GM20431 (cell line): Measurements from ENCODE around the gene KIAA0513.

Experiments
- in situ Hi-C: fragments of 300-500 bp; cut with MseI, MboI; formaldehyde crosslinking; loops from one replicate; pipeline ENCODE4 v1.15.0; 2020; ENCODE audit warnings: low sequenced_read_pairs; ENCODE audit not compliant: unreplicated experiment

Gene KIAA0513

DNA sequence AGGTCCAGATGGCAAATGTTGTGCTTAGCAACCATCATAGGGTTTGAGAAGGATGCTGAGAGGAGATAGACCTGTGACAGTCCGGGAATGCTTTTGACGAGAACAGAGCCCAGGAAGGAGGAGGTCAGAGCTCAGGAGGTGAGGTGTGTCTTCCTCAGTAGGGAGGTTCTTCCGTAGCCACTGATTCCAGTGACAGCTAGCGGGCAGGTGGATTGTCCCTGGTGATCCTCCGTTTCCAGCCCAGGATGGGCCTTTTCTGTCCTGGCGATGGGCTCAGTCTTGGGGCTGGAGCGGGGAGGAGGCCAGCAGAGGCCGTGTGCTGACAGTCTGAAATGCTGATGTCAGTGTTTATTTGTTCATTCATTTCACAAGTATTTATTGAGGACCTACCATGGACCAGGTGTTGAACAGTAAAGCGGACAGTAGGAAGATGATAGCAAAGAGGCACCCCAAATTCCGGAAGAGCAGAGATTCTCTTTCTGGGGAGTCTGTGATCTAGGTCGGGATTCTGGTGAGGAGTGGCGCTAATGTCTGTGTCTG, 38.8 kb downstream of the KIAA0513 start:
- in situ Hi-C loops, result no loop called here

DNA sequence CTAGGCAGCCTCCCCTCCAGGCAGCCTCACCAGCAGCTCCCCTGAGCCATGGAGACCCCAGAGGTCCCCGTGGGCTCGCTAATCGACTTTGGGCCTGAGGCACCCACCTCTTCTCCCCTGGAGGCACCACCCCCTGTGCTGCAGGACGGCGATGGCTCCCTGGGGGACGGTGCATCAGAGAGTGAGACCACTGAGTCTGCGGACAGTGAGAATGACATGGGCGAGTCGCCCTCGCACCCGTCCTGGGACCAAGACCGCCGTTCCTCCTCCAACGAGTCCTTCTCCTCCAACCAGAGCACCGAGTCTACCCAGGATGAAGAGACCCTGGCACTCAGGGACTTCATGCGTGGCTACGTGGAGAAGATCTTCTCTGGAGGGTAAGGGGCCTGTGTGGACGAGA, 39.4 kb downstream of the KIAA0513 start:
- in situ Hi-C loops, result no loop called here

DNA sequence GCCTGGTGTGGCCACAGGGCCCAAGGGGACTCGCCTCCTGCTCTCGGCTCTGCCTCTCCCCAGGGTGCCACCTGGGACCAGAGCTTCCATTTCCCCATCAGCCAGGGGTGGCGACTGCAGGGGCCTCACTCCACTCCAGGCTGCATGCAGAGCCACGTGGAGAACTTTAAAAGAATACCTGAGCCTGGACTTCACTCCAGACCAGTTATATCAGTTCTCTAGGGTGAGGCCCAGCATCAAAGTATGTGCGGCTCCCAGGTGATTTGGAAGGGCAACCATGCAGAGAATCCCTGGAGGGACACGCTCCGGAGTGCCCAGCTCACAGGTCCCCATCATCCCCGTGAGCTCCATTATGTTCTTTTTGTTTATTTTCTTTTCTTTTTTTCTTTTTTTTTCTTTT, 39.8 kb downstream of the KIAA0513 start:
- in situ Hi-C loops, result no loop called here

DNA sequence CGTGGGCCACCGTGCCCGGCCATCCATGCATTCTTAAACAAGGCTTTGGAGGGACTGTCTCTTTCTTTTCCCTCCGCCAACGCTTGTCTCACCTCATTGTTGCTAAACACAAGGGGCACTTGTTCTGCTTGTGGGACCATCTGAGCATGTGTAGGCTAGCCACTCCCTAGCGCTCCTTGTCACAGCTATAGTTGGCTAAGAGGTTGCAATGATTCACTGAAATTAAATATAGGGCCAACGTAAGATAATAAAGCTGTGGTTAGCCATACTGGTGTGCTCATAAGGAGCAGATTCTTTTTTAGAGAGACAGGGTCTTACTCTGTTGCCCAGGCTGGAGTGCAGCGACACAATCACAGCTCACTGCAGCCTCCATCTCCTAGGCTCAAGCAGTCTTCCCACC, 41.2 kb downstream of the KIAA0513 start:
- in situ Hi-C loops, result no loop called here

DNA sequence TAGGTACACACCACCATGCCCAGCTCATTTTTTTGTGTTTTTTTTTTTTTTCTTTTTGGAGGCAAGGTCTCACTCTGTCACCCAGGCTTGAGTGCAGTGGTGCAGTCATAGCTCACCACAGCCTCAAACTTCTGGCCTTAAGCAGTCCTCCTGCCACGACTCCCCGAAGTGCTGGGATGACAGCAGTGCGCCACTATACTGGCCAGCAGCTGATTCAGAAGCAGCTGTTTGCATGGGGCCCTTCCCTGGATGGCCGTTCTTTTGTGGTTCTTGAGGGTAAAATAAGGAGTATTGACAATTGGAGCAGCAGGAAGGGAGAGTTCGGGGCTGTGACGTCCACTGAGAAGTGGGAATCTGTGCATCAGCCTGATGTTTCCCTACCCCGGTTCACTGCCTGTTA, 41.6 kb downstream of the KIAA0513 start:
- in situ Hi-C loops, result no loop called here

DNA sequence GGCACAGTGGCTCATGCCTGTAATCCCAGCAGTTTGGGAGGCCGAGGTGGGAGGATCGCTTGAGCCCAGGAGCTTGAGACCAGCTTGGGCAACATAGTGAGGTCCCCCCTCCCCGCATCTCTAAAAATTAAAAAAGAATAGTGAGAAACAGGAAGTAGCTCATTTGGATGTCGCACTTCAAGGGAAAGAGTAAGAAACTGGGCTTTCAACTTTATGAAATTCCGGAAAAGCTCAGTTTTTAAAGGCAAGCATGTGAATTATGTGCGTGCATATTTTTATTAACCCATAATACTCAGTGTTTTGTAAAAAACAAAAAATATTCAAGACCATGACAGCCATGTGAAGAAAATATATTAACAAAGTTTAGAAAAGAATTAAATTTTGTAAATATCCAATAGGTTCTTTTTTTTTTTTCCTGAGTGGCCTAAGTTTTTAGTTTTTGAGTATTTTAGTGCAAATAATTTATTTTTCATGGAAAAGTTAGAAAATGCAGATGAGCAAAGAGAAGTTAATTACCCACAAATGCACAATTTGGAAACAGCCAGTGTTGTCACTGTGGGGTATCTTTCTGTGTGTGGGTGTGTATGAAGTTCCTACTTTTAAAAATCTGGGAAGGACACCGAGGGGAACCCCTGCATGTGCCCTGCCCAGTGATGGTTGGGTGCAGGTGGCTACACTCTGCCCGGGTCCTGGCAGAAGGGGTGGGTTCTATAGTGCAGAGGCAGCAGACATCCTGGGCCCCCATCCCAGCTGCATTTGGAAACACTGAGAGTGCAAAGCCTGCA, 44.7 kb downstream of the KIAA0513 start:
- in situ Hi-C loops, result no loop called here

DNA sequence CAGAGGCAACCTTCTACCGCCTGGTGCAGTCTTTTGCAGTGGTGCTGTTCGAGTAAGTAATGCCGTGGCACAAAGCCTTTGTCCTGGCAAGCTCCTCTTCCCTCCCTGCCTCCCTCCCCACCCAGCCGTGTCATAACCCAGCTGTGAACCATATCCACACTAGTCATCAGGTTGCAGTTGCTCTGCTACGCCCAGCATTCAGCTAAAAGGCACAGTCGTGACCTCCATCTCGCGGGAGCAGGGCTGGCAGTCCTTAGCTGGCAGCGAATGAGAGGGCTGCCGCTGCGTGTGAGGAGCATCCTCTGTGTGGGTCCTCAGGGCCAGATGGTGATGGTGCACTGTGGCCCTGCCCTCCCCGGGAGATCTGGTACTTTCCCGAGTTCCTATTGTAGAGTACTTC, 45.4 kb downstream of the KIAA0513 start:
- in situ Hi-C loops, result no loop called here

DNA sequence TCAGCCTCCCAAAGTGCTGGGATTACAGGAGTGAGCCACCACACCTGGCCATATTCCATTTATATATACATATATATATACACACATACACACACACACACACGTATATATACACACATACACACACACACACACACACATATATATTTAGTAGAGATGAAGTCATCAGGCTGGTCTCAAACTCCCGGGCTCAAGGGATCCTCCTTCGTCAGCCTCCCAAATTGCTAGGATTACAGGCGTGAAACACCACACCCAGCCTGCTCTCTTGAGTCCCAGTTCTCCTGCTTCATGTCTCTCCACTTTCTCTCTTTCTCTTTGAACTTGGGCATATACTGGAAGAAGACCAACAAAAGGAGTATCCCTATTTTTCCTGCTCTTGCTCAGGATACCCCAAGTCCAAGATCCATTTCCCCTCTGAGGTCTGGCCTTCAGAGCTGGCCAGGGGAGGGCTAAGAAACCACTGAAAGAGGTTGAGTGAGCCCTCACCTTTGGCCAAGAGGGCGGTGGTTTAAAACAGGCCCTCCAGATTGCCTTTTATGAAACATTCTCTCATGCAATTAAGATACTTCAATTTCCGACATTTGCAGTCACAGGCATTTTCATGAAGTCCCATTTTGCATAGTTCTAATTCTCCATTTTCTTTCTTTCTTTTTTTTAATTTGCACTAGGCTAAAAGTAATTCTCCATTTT, 46.8 kb downstream of the KIAA0513 start:
- in situ Hi-C loops, result no loop called here

DNA sequence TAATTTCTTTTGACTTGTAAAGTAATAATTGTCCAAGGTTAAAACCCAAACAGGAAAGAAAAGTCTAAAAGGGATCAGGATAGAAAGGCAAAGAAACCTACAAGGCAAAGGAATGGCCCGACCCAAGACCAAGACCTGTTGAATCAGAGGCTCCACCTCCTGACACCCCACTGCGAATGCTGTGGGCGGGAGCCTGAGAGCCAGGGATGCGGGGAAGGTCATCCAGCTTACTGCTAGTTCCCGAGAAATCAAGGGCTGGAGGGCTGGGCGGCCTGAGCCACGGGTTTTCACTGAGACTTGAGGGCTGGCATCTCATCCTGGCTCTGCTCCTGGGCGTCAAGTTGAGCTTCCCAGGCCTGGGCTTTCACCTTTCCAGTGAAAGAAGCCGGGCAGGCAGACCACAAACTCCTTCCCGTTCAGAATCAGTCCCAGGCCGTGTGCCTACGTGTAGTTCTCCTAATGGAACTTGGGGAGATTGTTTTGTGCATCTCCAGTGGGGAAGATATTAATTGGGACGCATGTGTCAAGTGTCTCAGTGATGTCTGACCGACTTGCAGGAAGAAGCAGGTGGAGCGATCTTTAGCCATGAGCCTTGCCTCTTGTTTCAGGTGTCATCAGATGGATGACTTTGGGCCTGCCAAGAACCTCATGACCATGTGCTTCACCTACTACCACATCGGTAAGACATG, 47.8 kb downstream of the KIAA0513 start:
- in situ Hi-C loops, result no loop called here

DNA sequence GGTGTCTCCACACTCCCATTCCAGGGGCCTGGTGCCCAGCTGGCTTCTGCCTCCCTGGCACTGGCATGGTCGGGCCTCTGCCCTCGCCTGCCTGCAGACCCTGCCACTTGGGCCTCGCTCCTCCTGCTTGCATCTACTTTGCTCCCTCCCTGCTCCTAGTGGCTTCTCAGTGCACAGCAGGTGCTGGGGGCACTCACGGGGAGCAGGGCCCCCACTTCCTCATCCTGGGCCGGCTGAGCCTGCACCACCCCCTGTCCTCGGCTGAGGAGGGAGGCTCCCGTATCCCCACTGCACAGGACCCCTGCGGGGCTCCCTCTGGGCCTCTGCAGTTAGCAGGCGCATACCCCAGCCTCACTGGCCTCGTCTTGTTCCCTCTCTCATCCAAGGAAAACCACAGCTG, 49.4 kb downstream of the KIAA0513 start:
- in situ Hi-C loops, result no loop called here

DNA sequence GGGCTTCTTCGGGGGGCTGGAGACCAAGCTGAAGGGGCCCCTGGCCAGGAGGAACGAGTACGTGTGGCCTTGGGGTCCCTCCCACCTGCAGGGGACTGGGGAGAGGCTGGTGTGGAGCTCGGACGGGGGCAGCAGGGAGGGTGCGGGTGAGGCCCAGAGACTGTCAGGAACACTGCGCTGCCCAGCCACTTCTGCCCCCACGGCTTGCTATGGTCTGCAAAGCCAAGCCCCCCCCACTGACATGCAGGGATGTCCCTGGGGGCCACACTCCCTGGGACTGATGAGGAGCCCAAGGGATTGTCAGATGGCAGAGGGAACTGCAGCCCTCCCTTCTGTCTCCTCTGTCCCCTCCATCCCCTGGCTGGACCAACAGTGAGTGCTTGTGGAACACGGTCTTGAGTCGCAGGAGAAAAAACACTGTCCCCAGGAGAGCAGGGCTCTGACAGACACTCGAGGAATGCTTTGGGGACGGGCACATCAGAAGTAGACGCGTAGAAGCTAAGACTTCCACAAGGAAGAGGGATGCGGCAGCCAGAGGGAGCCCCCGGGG, 50.1 kb downstream of the KIAA0513 start:
- in situ Hi-C loops, result no loop called here

DNA sequence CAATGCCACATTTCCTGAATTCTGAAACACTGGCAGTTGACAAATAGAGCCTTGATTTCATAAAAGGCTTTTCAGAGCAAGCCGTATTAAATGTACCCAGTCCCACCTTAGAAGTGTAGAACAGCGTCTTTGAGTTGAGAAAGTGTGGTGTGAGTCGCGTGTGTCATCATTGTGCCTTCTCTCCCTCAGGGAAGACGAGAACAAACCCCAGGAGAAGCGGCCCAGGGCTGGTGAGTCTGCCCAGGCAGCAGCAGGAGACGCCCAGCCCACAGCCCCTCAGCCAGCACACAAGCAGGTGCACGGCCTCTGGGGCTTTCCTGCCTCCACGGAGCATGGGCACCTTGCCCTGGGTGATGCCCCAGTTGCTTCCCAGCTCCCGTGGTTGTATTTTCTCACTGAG, 50.6 kb downstream of the KIAA0513 start:
- in situ Hi-C loops, result no loop called here

DNA sequence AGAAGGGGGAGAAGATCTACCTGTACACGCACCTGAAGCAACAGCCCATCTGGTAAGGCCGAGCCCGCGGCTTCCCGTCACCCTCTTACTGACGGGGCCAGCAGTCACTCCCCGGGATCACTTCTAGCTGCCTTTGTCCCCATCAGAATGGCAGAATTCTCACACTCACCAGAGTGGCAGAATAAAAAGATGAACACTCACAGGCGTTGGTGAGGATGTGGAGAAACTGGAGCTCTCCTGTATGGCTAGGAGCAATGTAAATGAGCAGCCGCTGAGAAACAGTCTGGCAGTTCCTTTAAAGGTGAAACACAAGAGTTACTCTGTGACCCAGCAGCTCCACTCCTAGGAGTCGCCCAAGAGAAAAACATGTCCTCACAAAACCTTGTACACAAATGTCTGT, 51.4 kb downstream of the KIAA0513 start:
- in situ Hi-C loops, result no loop called here

DNA sequence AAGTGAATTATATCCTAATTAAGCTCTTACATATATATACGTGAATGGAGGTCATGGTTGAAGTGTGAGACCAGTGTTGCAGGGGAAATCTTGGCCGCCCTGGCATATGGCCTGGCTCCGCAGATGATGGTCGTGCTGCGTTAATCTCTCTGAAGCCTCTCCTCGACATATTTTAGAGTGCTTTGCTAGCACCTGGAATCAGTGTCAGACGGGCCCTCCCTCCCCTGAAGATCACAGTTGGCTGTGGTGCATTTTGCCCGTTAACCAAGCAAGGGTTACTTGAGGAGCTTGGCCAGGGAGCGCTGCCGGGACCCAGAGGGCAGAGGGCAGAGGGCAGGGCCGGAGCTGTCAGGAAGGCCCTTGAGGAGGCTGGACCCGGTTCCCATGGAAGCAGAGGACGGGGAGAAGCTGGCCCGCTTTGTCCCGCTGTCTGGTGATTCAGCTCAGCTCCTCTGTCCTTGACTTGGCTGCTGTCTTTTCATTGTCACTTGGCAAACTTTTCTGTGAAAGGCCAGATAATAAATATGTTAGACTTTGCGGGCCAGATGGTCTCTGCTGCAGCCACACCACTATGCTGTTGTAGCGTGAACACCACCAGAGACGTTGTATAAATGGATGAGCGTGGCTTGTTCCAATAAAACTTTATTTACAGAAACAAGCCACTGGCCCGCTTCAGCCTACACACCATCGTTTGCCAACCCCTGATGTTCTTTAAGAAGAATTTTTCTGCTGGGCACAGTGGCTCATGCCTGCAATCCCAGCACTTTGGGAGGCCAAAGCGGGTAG, 52.4 kb downstream of the KIAA0513 start:
- in situ Hi-C loops, result no loop called here

DNA sequence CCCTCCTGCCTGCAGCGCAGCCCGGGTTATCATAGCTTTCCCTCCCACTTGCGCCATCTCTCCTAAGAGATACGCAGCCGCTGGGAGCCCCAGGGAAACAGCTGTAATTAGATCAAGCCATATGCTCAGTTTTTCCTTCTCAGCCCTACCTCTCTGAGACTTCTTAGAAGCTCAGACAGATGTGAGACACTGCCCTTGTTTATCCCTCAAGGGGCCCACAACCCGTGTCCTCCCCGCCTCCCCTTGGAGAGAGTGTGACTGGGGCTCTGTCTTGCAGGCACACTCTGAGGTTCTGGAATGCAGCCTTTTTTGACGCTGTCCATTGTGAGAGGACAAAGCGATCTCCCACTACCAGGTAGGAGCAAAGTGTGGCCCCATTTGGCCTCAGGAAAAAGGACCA, 53.4 kb downstream of the KIAA0513 start:
- in situ Hi-C loops, result no loop called here

DNA sequence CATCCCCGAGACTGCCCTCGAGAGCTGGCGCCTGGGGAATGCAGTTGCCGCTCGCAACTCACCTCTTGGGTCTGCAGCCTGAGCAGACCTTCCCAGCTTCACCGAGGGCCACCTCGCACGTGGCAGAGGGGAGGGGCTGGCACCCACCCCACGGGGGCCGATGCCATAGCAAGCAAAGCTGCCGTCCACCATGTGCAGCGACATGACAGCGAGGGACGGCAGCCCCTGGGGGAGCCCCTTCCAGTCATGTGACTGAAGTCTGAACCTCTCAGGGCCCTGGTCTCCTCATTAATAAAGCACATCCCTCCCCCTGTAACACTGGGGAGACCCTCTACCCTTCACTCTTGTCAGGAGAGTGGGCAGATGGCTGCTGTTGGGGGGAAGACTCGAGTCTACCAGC, 54.2 kb downstream of the KIAA0513 start:
- in situ Hi-C loops, result no loop called here

DNA sequence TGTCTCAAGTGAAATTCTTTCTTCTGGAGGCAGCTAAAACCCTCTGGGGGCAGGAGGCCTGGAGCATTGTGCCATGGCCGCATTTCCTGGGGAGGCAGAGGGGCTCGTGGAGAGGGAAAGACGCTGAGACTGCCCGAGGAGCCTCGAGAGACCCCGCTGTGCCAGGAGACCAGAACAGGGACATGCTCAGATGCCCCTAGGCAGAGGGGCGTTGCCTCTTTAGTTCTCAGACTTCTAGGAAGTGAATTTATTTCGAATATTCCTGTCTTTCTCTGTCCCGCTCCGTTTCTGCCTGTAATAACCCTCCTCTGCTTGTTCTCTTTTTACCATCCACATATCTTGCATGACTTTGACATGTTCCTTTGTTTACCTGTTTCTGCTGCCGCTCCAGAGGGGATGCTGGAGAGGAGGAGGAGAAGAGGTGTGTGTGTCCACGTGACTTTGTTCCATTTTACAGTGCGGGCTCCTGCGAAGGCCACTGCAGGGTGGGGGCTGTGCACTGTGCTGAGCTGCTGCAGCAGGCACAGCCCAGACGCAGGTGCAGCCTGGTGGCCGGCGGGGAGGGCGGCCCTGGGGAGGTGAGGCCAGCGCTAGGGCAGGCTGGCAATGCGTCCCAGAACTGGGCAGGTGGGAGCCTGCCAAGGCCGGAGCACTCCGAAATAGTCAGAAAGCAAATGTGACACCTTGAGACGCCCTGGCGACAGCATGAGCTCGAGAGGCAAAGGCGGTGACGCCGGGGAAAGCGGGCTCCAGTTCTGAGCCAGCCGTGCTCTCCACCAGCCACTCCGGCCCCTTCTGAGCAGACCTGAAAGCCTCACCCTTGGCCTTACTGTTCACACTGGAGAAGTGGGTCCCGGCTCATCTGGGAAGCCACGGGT, 54.8 kb downstream of the KIAA0513 start:
- in situ Hi-C loops, result no loop called here

DNA sequence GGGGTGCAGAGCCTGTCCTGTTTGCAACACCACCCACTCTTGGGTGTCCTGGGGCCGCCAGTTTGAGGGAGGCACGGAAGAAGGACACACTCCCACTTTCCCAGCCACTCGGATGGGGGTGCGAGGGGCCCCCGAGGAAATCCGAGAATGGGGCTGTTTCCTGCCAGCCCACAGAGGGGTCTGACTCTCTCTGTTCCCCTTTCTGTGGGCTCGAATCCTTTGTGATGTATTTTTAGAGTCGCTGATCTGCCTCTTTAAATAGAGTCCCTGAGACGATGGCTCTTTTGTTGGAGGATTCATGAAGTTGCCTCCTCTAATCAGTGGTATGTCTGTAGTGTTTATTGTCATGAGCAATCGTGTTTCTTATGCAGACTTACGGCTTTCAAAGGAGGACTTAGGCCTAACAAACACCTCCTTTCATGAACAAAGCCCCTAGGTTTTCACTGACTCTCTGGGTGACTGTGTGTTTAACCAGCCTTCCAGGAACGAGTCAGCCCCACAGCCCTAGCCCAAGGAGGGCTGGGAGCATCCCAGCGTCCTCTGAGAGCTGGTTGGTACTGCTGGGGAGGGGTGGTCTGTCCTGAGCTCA, 55.5 kb downstream of the KIAA0513 start:
- in situ Hi-C loops, result no loop called here
